Vagina (tissue), 2 donors: ENCODE data around the gene CCDC83. TPM values are rescaled to one million over a fixed set of nuclear protein-coding genes. Genes with fewer than 3 reads are reported as not detected.
"Not testable (repeated sequence)": the region's sequence is repeated elsewhere in the genome, so short reads cannot be mapped to it uniquely, and the experiment has no call there.

Source experiments
- DNase-seq, 2 donors: peaks; one replicate each; pipeline ENCODE4 v3.0.0-alpha.2; 2017; ENCODE audit errors: extremely low spot score in 2 of 2
- H3K27ac ChIP-seq: fragments of 200-600 bp; sonication (generic); one replicate; pipeline ENCODE4 v1.5.1; 2019
- H3K27me3 ChIP-seq: fragments of 200-600 bp; sonication (generic); one replicate; pipeline ENCODE4 v1.5.1; 2019
- H3K36me3 ChIP-seq, 2 donors: fragments of 200-600 bp; sonication (generic); one replicate each; pipeline ENCODE4 v1.5.1; 2017 to 2019
- H3K4me1 ChIP-seq: fragments of 200-600 bp; sonication (generic); one replicate; pipeline ENCODE4 v1.5.1; 2019
- H3K4me3 ChIP-seq, 2 donors: fragments of 200-600 bp; sonication (generic); 1 replicate in 1 of 2; 2 replicates in 1 of 2; pipeline ENCODE4 v1.5.1; 2016 to 2019
- H3K9me3 ChIP-seq: fragments of 200-600 bp; sonication (generic); one replicate; pipeline ENCODE4 v1.5.1; 2019
- POLR2A ChIP-seq, 2 donors: fragments of 450-650 bp; IDR thresholded peaks; one replicate each; pipeline ENCODE4 v1.6.1; 2017; ENCODE audit warnings: antibody characterized with exemption in 2 of 2, mild to moderate bottlenecking in 2 of 2, moderate library complexity in 2 of 2
- POLR2AphosphoS5 ChIP-seq, 2 donors: sonication (generic); formaldehyde crosslinking; IDR thresholded peaks; one replicate each; pipeline ENCODE4 v1.9.0; 2017; ENCODE audit warnings: antibody characterized with exemption in 2 of 2, mild to moderate bottlenecking in 2 of 2, low read depth in 1 of 2; ENCODE audit not compliant: insufficient read depth in 1 of 2
- intact Hi-C: fragments of 100-400 bp; cut with DNase I; formaldehyde crosslinking; loops from one replicate; pipeline ENCODE4 v1.15.1; 2023
- total RNA-seq: library from RNA; depleted of rRNA; stranded (reverse); fragments of >200 nt; gene quantifications from one replicate; pipeline ENCODE4 v1.2.3, GENCODE V29; 2016
- TF ChIP-seq, protein P1 (sequence below), 3 experiments: fragments of 450-650 bp in 2 of 3; fragments of 200-600 bp in 1 of 3; sonication (generic) in 1 of 3; IDR thresholded peaks; one replicate each; pipeline ENCODE4 v1.5.1; 2017 to 2019; ENCODE audit warnings: antibody characterized with exemption in 3 of 3, mild to moderate bottlenecking in 2 of 3, moderate library complexity in 2 of 3

The CCDC83 gene
- total RNA-seq, 1 donor from 2014 or later: not detected

DNA sequence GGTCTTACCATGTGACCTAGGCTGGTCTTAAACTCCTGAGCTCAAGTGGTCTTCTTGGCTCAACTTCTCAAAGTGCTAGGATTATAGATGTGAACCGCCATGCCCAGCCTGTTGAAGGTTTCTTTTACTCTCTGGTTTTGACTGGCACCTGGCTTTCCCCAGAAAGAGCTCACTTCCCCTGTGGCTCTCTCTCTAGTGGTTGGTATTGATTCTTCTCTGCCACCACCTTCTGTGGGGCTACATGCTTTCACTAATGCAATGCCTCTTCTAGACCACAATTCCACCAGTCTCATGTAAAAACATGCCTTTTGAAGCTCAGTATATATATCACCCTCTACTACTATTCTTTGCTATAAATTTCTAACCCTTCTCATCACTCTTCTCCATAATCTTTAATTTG lies 67.2 kb downstream of the CCDC83 start:
- no peaks in the 10 kb centered on the region for H3K4me1 ChIP-seq
- no peaks in the 10 kb centered on the region for H3K9me3 ChIP-seq
- H3K27me3 ChIP-seq: no peaks in the 10 kb centered on the region
- no peak for DNase-seq
- no peak overlapping the region for H3K27ac ChIP-seq
- TF ChIP-seq, protein P1, sequence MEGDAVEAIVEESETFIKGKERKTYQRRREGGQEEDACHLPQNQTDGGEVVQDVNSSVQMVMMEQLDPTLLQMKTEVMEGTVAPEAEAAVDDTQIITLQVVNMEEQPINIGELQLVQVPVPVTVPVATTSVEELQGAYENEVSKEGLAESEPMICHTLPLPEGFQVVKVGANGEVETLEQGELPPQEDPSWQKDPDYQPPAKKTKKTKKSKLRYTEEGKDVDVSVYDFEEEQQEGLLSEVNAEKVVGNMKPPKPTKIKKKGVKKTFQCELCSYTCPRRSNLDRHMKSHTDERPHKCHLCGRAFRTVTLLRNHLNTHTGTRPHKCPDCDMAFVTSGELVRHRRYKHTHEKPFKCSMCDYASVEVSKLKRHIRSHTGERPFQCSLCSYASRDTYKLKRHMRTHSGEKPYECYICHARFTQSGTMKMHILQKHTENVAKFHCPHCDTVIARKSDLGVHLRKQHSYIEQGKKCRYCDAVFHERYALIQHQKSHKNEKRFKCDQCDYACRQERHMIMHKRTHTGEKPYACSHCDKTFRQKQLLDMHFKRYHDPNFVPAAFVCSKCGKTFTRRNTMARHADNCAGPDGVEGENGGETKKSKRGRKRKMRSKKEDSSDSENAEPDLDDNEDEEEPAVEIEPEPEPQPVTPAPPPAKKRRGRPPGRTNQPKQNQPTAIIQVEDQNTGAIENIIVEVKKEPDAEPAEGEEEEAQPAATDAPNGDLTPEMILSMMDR (IDR thresholded peaks at IDR 0.05): no peak
- TF ChIP-seq POLR2AphosphoS5 (IDR thresholded peaks at IDR 0.05; ENCODE audit: insufficient read depth in 1 of 2, low read depth in 1 of 2) (no peak), POLR2A (IDR thresholded peaks at IDR 0.05) (no peak)
- H3K36me3 ChIP-seq: no peaks in the 10 kb centered on the region
- H3K4me3 ChIP-seq: no peak overlapping the region
- intact Hi-C loops: no loop called here

DNA sequence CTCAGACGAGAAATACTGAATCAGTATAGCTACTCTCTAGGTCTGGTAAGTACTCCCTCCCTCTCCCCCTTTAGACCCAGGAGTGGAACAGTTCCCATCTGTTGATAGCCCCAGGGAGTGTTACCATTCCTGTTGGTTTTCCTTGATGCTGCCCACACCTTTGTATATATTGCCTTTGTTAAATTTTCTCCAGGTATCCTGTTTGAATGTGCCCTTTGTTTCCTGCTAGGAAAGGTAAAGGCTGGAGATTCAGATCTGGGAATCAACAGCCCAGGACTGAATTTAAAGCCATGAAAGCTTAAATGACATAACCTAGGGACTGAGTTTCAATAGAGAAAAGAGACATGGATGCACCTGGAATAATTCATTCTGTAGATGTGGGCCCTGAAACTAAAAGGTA lies 68.3 kb downstream of the CCDC83 start:
- intact Hi-C loops: no loop called here
- H3K27ac ChIP-seq: no peak overlapping the region
- no peak for TF ChIP-seq POLR2AphosphoS5 (IDR thresholded peaks at IDR 0.05; ENCODE audit: insufficient read depth in 1 of 2, low read depth in 1 of 2)
- no peak for TF ChIP-seq POLR2A (IDR thresholded peaks at IDR 0.05)
- TF ChIP-seq, protein P1 (IDR thresholded peaks at IDR 0.05): no peak

DNA sequence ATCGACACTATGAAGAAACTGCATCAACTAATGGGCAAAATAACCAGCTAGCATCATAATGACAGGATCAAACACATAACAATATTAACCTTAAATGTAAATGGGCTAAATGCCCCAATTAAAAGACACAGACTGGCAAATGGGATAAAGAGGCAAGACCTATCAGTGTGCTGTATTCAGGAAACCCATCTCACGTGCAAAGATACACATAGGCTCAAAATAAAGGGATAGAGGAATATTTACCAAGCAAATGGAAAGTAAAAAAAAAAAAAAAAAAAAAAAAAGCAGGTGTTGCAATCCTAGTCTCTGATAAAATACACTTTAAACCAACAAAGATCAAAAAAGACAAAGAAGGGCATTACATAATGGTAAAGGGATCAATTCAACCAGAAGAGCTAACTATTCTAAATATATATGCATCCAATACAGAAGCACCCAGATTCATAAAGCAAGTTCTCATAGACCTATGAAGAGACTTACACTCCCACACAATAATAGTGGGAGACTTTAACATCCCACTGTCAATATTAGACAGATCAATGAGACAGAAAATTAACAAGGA lies 71.6 kb downstream of the CCDC83 start:
- H3K4me1 ChIP-seq, H3K4me3 ChIP-seq, DNase-seq, H3K36me3 ChIP-seq, H3K9me3 ChIP-seq, intact Hi-C loops, H3K27me3 ChIP-seq, H3K27ac ChIP-seq: not testable (repeated sequence)

More for the DNA sequence above, 68.3 kb downstream of the CCDC83 start:
- Histone ChIP-seq H3K9me3 (no peaks in the 10 kb centered on the region), H3K4me3 (no peak overlapping the region), H3K27me3 (no peaks in the 10 kb centered on the region), H3K4me1 (no peaks in the 10 kb centered on the region), H3K36me3 (no peaks in the 10 kb centered on the region)
- DNase-seq: no peak

DNA sequence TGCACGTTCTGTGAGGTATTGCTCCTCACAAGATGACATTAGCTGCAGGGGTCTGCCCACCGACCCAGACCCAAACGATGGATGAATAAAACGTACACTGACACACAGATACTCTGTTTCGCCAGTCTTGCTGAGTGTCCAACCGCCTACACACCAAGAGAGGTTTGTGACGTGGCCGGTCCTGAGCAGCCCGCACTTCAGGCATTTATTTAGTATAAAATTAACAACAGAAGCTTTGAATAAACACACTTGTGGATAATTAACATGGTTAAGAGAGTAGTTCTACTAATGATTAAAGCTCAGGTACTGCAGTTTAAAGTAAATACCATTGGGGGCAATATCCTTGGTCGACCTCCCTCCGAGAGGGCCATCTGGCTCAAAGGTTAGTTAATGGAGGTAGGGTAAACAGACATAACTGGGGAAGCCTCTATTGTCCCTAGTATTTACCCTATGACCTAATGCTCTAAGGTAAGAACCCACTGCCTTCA lies 75.7 kb downstream of the CCDC83 start:
- no peaks in the 10 kb centered on the region for H3K27me3 ChIP-seq
- no peaks in the 10 kb centered on the region for H3K9me3 ChIP-seq
- TF ChIP-seq POLR2AphosphoS5 (IDR thresholded peaks at IDR 0.05; ENCODE audit: insufficient read depth in 1 of 2, low read depth in 1 of 2) (no peak), POLR2A (IDR thresholded peaks at IDR 0.05) (no peak)
- TF ChIP-seq, protein P1 (IDR thresholded peaks at IDR 0.05): no peak
- intact Hi-C loops: no loop called here
- H3K27ac ChIP-seq: no peak overlapping the region
- no peak overlapping the region for H3K4me3 ChIP-seq
- no peaks in the 10 kb centered on the region for H3K36me3 ChIP-seq
- DNase-seq: no peak
- no peaks in the 10 kb centered on the region for H3K4me1 ChIP-seq

DNA sequence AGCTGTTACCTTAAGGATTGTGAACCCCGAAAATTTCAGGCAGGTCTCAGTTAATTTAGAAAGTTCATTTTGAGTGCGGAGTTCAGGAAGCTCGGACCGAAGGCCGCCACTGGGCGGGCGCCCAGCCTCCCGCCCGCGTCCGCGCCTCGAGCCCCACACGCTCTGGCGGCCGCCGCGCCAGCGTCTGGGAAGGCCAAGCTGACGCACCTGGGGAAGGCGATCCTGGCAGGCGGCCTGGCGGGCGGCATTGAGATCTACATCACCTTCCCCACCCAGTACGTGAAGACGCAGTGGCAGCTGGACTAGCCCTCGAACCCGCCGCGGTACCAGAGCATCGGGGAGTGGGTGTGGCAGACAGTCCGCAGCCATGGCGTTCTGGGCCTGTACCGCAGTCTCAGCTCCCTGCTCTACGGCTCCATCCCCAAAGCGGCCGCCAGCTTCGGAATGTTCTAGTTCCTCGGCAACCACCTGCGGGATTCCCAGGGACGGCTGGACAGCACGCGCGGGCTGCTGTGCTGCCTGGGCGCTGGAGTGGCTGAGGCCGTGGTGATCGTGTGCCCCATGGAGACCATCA lies 79.5 kb downstream of the CCDC83 start:
- Histone ChIP-seq H3K36me3 (no peaks in the 10 kb centered on the region), H3K4me3 (peak overlapping the region in 1 of 2 donors; percentile 12), H3K9me3 (no peaks in the 10 kb centered on the region), H3K27me3 (no peaks in the 10 kb centered on the region), H3K4me1 (no peaks in the 10 kb centered on the region), H3K27ac (no peak overlapping the region)
- intact Hi-C loops: no loop called here
- no peak for TF ChIP-seq POLR2A (IDR thresholded peaks at IDR 0.05)
- TF ChIP-seq, protein P1 (IDR thresholded peaks at IDR 0.05): no peak
- no peak for TF ChIP-seq POLR2AphosphoS5 (IDR thresholded peaks at IDR 0.05; ENCODE audit: insufficient read depth in 1 of 2, low read depth in 1 of 2)
- DNase-seq: no peak
